Lower leg skin (tissue), 4 donors: ENCODE measurements around the gene AUTS2. TPM values are rescaled to one million over a fixed set of nuclear protein-coding genes. Genes with fewer than 3 reads are reported as not detected.

Experiments used
- DNase-seq, 2 donors: peaks; one replicate each; pipeline ENCODE4 v3.0.0-alpha.2; 2019; ENCODE audit warnings: low spot score in 2 of 2
- H3K4me3 ChIP-seq: fragments of 200-600 bp; sonication (generic); 2 replicates; pipeline ENCODE4 v1.5.1; 2017; ENCODE audit warnings: mild to moderate bottlenecking, low read depth; ENCODE audit not compliant: poor library complexity, severe bottlenecking
- POLR2A ChIP-seq, 2 donors: fragments of 450-650 bp; IDR thresholded peaks; one replicate each; pipeline ENCODE4 v1.6.1; 2016 to 2017; ENCODE audit warnings: antibody characterized with exemption in 2 of 2, mild to moderate bottlenecking in 1 of 2, moderate library complexity in 1 of 2
- WGBS, 2 donors: methylation state at CpG; one replicate each; pipeline ENCODE4 v1.1.5; 2018; 5-methylcytosine and 5-hydroxymethylcytosine counted together
- intact Hi-C: fragments of 100-400 bp; cut with DNase I; formaldehyde crosslinking; loops from one replicate; pipeline ENCODE4 v1.15.0; 2023; ENCODE audit warnings: low total_unique reads
- total RNA-seq, 4 donors: library from RNA; depleted of rRNA; stranded (reverse); fragments of >200 nt; gene quantifications; one replicate each; pipeline ENCODE4 v1.1.0, GENCODE V29; 2016
- TF ChIP-seq, protein P1 (sequence below), 3 donors: fragments of 450-650 bp; IDR thresholded peaks; one replicate each; pipeline ENCODE4 v1.5.1; 2016; ENCODE audit warnings: antibody characterized with exemption in 3 of 3, mild to moderate bottlenecking in 3 of 3, moderate library complexity in 2 of 3

Gene AUTS2
- total RNA-seq, 4 donors from 2014 or later: 30.8 to 41.9 (median 40.5) TPM

DNA sequence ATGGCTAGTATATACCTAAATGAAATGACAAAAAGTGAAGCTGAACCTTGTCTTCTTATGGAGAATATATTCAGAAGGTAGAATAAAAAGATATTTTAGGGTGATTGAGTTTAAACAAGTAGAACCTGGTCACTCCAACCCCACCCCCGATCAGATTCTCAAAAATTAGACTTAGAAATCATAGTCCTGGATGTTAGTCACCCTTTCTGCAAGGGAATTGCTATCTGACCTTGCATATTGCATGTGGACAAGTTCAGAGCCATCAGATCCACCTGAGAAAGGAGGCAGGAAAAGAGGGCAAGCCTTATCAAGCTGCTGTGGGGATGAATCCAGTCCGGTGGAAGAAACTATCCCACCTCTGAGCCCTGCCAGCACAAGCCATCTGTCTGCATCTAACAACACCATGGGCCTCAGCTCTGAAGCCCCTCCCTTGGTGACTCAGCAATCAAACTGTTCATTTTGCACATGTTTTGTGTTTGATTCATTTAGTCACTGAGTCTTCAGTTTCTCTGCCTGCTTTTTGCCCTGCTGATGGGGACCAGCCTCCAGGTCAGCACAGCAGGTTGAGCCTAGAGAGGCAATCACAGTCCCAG lies 727.3 kb downstream of the AUTS2 start:
- peak in 1 of 2 donors; percentile 85 for DNase-seq
- no peak overlapping the region for H3K4me3 ChIP-seq
- intact Hi-C loops: no loop called here
- TF ChIP-seq POLR2A (IDR thresholded peaks at IDR 0.05): no peak
- TF ChIP-seq, protein P1, sequence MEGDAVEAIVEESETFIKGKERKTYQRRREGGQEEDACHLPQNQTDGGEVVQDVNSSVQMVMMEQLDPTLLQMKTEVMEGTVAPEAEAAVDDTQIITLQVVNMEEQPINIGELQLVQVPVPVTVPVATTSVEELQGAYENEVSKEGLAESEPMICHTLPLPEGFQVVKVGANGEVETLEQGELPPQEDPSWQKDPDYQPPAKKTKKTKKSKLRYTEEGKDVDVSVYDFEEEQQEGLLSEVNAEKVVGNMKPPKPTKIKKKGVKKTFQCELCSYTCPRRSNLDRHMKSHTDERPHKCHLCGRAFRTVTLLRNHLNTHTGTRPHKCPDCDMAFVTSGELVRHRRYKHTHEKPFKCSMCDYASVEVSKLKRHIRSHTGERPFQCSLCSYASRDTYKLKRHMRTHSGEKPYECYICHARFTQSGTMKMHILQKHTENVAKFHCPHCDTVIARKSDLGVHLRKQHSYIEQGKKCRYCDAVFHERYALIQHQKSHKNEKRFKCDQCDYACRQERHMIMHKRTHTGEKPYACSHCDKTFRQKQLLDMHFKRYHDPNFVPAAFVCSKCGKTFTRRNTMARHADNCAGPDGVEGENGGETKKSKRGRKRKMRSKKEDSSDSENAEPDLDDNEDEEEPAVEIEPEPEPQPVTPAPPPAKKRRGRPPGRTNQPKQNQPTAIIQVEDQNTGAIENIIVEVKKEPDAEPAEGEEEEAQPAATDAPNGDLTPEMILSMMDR (IDR thresholded peaks at IDR 0.05): no peak
- 38 to 44% methylated on average over 2 of the region's 2 CpGs for WGBS, 2 donors

DNA sequence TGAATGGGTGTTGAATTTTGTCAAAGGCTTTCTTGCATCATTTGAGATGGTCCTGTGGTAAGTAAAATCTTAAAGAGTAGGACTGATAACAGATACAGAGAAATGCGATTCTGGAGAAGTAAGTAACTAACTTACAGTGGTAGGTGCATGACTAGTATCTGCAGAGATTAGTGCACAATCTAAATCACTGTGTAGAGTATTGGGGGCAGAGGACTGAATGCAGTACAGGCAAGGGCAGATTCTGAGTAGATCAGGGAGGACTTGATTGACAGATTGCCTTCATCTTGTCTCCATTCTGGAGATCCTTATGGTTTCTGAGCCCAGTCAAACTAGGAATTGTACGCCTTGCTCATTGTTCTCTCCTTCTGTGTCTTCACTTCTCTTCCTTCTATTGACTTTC lies 736.0 kb downstream of the AUTS2 start:
- intact Hi-C loops: no loop called here
- 92 to 97% methylated on average over 2 of the region's 2 CpGs for WGBS, 2 donors
- H3K4me3 ChIP-seq: no peak overlapping the region
- no peak for TF ChIP-seq POLR2A (IDR thresholded peaks at IDR 0.05)
- TF ChIP-seq, protein P1 (IDR thresholded peaks at IDR 0.05): no peak
- no peak for DNase-seq

DNA sequence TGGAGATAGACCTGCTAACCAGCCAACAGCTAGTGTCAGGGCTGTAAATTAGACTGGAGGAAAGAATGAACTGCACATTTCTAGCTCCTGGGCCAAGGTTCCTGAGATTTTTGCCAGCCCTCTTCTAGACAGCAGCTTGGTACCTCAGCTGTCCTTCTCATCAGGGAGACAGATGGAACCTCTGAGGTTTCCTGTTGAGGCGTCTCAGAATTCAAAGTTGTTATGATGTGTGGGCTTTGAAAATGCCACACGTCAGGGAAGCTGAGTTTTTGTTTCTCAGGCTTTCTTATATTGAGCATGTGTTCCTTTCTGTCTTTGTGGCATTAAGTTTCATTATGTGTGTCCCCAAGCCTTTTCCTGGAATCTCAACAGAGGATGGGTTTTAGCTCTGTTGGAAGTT lies 736.6 kb downstream of the AUTS2 start:
- WGBS, 2 donors: 75 to 83% methylated on average over 2 of the region's 2 CpGs
- no peak for TF ChIP-seq POLR2A (IDR thresholded peaks at IDR 0.05)
- TF ChIP-seq, protein P1 (IDR thresholded peaks at IDR 0.05): no peak
- intact Hi-C loops: no loop called here
- no peak for DNase-seq
- no peak overlapping the region for H3K4me3 ChIP-seq

DNA sequence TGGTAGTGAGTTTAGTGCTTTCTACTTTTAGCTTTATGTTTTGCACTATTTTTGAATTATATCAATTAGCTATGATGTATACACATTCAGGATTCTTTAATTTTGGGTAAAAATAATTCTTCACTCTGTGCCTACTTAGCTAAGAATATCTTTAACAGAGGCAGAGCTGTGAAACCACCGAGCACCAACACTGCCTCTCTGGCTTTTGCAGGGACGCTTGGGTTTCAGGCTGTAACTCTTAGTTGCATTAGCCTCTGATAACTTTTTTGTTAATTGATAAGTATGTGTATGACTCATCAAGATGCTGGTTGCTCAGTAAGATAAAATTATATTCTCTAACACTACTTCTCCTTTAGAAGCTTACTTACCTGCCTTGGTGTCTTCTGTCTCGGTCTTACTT lies 738.3 kb downstream of the AUTS2 start:
- H3K4me3 ChIP-seq: no peak overlapping the region
- intact Hi-C loops: no loop called here
- DNase-seq: no peak
- TF ChIP-seq POLR2A (IDR thresholded peaks at IDR 0.05): no peak
- TF ChIP-seq, protein P1 (IDR thresholded peaks at IDR 0.05): no peak
- 94% methylated on average over 3 of the region's 3 CpGs for WGBS, 2 donors

GRCh38 chr7:70338015-70338414 lies 739.7 kb downstream of the AUTS2 start:
- 98 to 100% methylated on average over 1 of the region's 1 CpG for WGBS, 2 donors
- TF ChIP-seq, protein P1 (IDR thresholded peaks at IDR 0.05): no peak
- no peak for TF ChIP-seq POLR2A (IDR thresholded peaks at IDR 0.05)
- intact Hi-C loops: no loop called here
- no peak overlapping the region for H3K4me3 ChIP-seq
- no peak for DNase-seq

GRCh38 chr7:70340236-70340635 lies 742.0 kb downstream of the AUTS2 start:
- intact Hi-C loops: no loop called here
- H3K4me3 ChIP-seq: no peak overlapping the region
- DNase-seq: no peak
- WGBS, 2 donors: 95 to 100% methylated on average over 3 of the region's 3 CpGs
- TF ChIP-seq, protein P1 (IDR thresholded peaks at IDR 0.05): no peak
- TF ChIP-seq POLR2A (IDR thresholded peaks at IDR 0.05): no peak
